ENCODE measurements around the gene GJD3. TPM values are rescaled to one million over a fixed set of nuclear protein-coding genes. Genes with fewer than 3 reads are reported as not detected.
"Not testable (repeated sequence)": the region's sequence is repeated elsewhere in the genome, so short reads cannot be mapped to it uniquely, and the experiment has no call there.

The GJD3 gene
- total RNA-seq = 1 to 10 TPM in 1 of 4 donors, under 1 TPM in 1, not detected in 2; 0.98 to 1.2 TPM

GRCh38 chr17:40364121-40364861 lies at the start of gene GJD3:
TSS of gene GJD3 (minus strand) at chr17:40364737. CDS start at chr17:40363815, 922 bp downstream.
- in situ Hi-C loops (cut with MboI; ENCODE audit: low sequenced_read_pairs in 4 of 4) = loop anchor here in 1 of 4 donors (25.0 kb wide), 1 partner anchor 152 kb away; the partner anchor contains the start of gene WIPF2
- Histone ChIP-seq H3K4me1 (peaks cover 6% of the 10 kb centered on the region in 2 donors), H3K27ac (peak within 1 kb of the TSS in 2 of 4 donors; percentile 20 to 38), H3K4me3 (peak within 1 kb of the TSS; percentile 56 to 70 (median 62)), H3K36me3 (no peaks in the 10 kb centered on the region), H3K9me3 (no peaks in the 10 kb centered on the region), H3K27me3 (no peaks in the 10 kb centered on the region)
- DNase-seq = no peak
- no peak for TF ChIP-seq POLR2A (IDR thresholded peaks at IDR 0.05)
- TF ChIP-seq CTCF (IDR thresholded peaks at IDR 0.05 in 4 of 5, conservative IDR thresholded peaks at IDR 0.05 in 1 of 5) = no peak
- ATAC-seq = no peak
- intact Hi-C loops (cut with DNase I; ENCODE audit: low total_unique reads) = loop anchor here (5.0 kb wide), 1 partner anchor 68 kb away; no protein-coding TSS in a partner anchor

- H3K36me3 ChIP-seq, DNase-seq, ATAC-seq, H3K27ac ChIP-seq, H3K4me3 ChIP-seq, H3K9me3 ChIP-seq: not testable (repeated sequence)
- intact Hi-C loops (cut with DNase I; ENCODE audit: low total_unique reads) (loop anchor here (2.0 kb wide), 1 partner anchor 56 kb away; no protein-coding TSS in a partner anchor), in situ Hi-C loops (cut with MboI; ENCODE audit: low sequenced_read_pairs in 4 of 4) (loop anchor here in 1 of 4 donors (5.0 to 10.0 kb wide), 2 partner anchors 57 to 110 kb away; partner anchors contain the start of gene RARA)
- H3K27me3 ChIP-seq = peaks cover 0 to 10% (median 5%) of the 10 kb centered on the region in 3 donors
- peaks cover 6 to 10% of the 10 kb centered on the region in 2 donors for H3K4me1 ChIP-seq
These were observed 49.8 kb upstream of the GJD3 start for GRCh38 chr17:40414312-40414711.

- TF ChIP-seq POLR2A (IDR thresholded peaks at IDR 0.05) (no peak), CTCF (IDR thresholded peaks at IDR 0.05 in 4 of 5, conservative IDR thresholded peaks at IDR 0.05 in 1 of 5) (no peak)
- Histone ChIP-seq H3K4me1 (peaks cover 6% of the 10 kb centered on the region in 2 donors), H3K27ac (no peak overlapping the region), H3K9me3 (no peaks in the 10 kb centered on the region), H3K4me3 (no peak overlapping the region), H3K27me3 (peaks cover 0 to 10% (median 5%) of the 10 kb centered on the region in 3 donors), H3K36me3 (no peaks in the 10 kb centered on the region)
- no peak for ATAC-seq
- intact Hi-C loops (cut with DNase I; ENCODE audit: low total_unique reads) = no loop called here
- DNase-seq = no peak
- in situ Hi-C loops (cut with MboI; ENCODE audit: low sequenced_read_pairs in 4 of 4) = loop anchor here in 1 of 4 donors (5.0 to 10.0 kb wide), 2 partner anchors 56 to 108 kb away; partner anchors contain the start of gene RARA
These were observed 48.3 kb upstream of the GJD3 start for GRCh38 chr17:40412880-40413279.

- peaks cover 0 to 4% (median 1%) of the 10 kb centered on the region in 3 donors for H3K27me3 ChIP-seq
- TF ChIP-seq CTCF (IDR thresholded peaks at IDR 0.05 in 4 of 5, conservative IDR thresholded peaks at IDR 0.05 in 1 of 5) (no peak), POLR2A (IDR thresholded peaks at IDR 0.05) (no peak)
- no peak for DNase-seq
- no peak overlapping the region for H3K4me3 ChIP-seq
- in situ Hi-C loops (cut with MboI; ENCODE audit: low sequenced_read_pairs in 4 of 4) = loop anchor here in 1 of 4 donors (5.0 to 10.0 kb wide), 2 partner anchors 55 to 107 kb away; partner anchors contain the start of gene RARA
- H3K27ac ChIP-seq = no peak overlapping the region
- no peaks in the 10 kb centered on the region for H3K9me3 ChIP-seq
- intact Hi-C loops (cut with DNase I; ENCODE audit: low total_unique reads) = no loop called here
- no peaks in the 10 kb centered on the region for H3K36me3 ChIP-seq
- H3K4me1 ChIP-seq = no peaks in the 10 kb centered on the region
- no peak for ATAC-seq
These were observed 47.3 kb upstream of the GJD3 start for GRCh38 chr17:40411821-40412220.

GRCh38 chr17:40410082-40410481 lies 45.5 kb upstream of the GJD3 start:
- Histone ChIP-seq H3K27me3 (no peaks in the 10 kb centered on the region), H3K9me3 (no peaks in the 10 kb centered on the region), H3K36me3 (no peaks in the 10 kb centered on the region), H3K27ac (no peak overlapping the region), H3K4me3 (no peak overlapping the region), H3K4me1 (no peaks in the 10 kb centered on the region)
- ATAC-seq = no peak
- DNase-seq = no peak
- in situ Hi-C loops (cut with MboI; ENCODE audit: low sequenced_read_pairs in 4 of 4) (loop anchor here in 1 of 4 donors (5.0 to 10.0 kb wide), 2 partner anchors 53 to 105 kb away; partner anchors contain the start of gene RARA), intact Hi-C loops (cut with DNase I; ENCODE audit: low total_unique reads) (no loop called here)
- TF ChIP-seq CTCF (IDR thresholded peaks at IDR 0.05 in 4 of 5, conservative IDR thresholded peaks at IDR 0.05 in 1 of 5) = no peak

GRCh38 chr17:40409540-40409939 lies 45.0 kb upstream of the GJD3 start:
- H3K27me3 ChIP-seq; ATAC-seq; H3K36me3 ChIP-seq; DNase-seq; intact Hi-C loops (cut with DNase I; ENCODE audit: low total_unique reads); H3K4me1 ChIP-seq; in situ Hi-C loops (cut with MboI; ENCODE audit: low sequenced_read_pairs in 4 of 4); H3K4me3 ChIP-seq; H3K27ac ChIP-seq; H3K9me3 ChIP-seq: not testable (repeated sequence)
